Ishikawa (cell line): ENCODE results near the gene MEP1A.

ENCODE experiments used
- CEBPB ChIP-seq: IDR thresholded peaks from 2 replicates; pipeline ENCODE4 v1.6.1; 2012
- CREB1 ChIP-seq: IDR thresholded peaks from 2 replicates; pipeline ENCODE4 v1.6.1; 2012; ENCODE audit warnings: low read depth
- EP300 ChIP-seq: IDR thresholded peaks from 2 replicates; pipeline ENCODE4 v1.6.1; 2012; ENCODE audit warnings: borderline replicate concordance
- FOXM1 ChIP-seq: IDR thresholded peaks from 2 replicates; pipeline ENCODE4 v1.6.1; 2012; ENCODE audit warnings: low read depth, borderline replicate concordance
- NFIC ChIP-seq: IDR thresholded peaks from 2 replicates; pipeline ENCODE4 v1.6.1; 2012
- RAD21 ChIP-seq: IDR thresholded peaks from 2 replicates; pipeline ENCODE4 v1.6.1; 2012; ENCODE audit warnings: low read depth
- REST ChIP-seq: IDR thresholded peaks from 2 replicates; pipeline ENCODE4 v1.6.1; 2012; ENCODE audit warnings: low read depth, mild to moderate bottlenecking
- TAF1 ChIP-seq: IDR thresholded peaks from 2 replicates; pipeline ENCODE4 v1.6.1; 2012; ENCODE audit warnings: low read depth, mild to moderate bottlenecking
- TCF12 ChIP-seq: IDR thresholded peaks from 2 replicates; pipeline ENCODE4 v1.6.1; 2012; ENCODE audit warnings: low read depth
- TEAD4 ChIP-seq: IDR thresholded peaks from 2 replicates; pipeline ENCODE4 v1.6.1; 2012
- USF1 ChIP-seq: IDR thresholded peaks from 2 replicates; pipeline ENCODE4 v1.6.1; 2012
- YY1 ChIP-seq: IDR thresholded peaks from 2 replicates; pipeline ENCODE4 v1.6.1; 2012; ENCODE audit warnings: low read depth
- TF ChIP-seq, protein P1 (sequence below): IDR thresholded peaks from 2 replicates; pipeline ENCODE4 v1.6.1; 2012

DNA sequence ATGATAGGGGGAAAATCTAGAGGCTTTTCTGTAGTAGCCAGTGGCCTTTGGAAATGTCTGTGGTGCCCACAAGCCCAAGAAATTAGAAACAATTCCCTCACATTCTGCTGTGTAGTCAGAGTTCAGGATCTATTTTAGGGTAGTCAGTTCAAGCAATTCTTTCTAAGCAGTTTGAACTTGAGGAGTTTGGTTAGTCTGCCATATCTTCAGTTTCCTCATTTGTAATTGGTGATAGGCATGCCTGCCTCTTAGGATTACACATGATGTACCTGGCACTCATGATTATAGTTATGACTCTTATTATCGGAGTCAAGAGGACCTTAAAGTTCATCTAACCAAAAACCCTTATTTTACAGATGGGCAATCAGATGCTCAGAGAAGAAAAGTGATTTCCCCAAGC, 21.2 kb upstream of the MEP1A start:
- TF ChIP-seq YY1: no peak
- no peak for TF ChIP-seq NFIC
- TF ChIP-seq, protein P1, sequence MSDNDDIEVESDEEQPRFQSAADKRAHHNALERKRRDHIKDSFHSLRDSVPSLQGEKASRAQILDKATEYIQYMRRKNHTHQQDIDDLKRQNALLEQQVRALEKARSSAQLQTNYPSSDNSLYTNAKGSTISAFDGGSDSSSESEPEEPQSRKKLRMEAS: no peak
- no peak for TF ChIP-seq EP300
- no peak for TF ChIP-seq FOXM1
- TF ChIP-seq TAF1: no peak
- no peak for TF ChIP-seq CEBPB
- TF ChIP-seq CREB1: no peak
- no peak for TF ChIP-seq RAD21
- TF ChIP-seq REST: no peak
- TF ChIP-seq TEAD4: no peak
- no peak for TF ChIP-seq USF1
- no peak for TF ChIP-seq TCF12
